Measurements from ENCODE around the gene CDC42SE2.
"Not testable (repeated sequence)": the region's sequence is repeated elsewhere in the genome, so short reads cannot be mapped to it uniquely, and the experiment has no call there.

The CDC42SE2 gene

DNA sequence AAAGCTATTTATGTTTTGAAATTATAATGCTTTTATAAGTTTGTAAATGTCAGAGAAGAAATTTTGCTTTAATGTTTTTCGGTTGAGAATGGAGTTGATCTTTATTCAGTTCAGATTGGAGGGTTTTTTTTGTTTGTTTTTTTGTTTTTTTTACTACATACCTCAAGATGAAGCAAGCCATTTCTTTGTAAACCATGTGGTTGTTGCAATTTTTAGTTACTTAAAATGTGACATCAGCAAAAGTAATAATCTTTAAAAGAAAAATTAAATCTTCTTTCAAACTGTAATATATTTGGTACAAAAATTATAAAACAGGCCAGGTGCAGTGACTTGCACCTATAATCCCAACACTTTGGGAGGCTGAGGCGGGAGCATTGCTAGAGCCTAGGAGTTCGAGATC is 102.6 kb downstream of the CDC42SE2 start:
- DNase-seq (ENCODE audit: low read depth), result no peak

DNA sequence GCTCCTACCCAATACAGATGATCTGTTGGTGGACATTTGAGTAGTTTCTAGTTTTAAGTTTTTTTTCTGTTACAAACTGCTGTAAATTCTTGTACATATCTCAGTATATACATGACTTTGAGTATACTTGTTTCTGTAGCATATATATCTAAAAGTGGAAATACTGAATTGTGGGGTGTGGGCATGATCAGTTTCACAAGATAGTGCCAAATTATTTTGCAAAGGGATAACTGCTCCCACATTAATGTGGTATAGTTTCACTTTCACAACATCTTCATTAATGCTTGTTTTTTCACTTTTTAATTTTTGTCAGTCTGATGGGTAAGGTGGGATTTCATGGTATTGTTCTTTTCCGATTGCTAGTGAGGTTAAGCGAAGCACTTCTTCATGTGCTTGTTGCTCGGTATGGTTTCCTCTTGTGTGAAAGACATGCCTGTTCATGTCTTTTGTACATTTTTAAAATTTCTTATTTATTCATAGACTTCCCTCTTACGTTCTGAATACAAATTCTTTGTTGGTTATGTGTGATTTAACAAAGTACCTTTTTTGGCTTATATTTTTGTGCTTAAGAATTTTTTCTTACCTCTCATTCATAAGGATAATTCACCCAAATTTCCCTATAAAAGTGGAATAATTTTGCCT is 103.5 kb downstream of the CDC42SE2 start:
- DNase-seq (ENCODE audit: low read depth), result no peak

DNA sequence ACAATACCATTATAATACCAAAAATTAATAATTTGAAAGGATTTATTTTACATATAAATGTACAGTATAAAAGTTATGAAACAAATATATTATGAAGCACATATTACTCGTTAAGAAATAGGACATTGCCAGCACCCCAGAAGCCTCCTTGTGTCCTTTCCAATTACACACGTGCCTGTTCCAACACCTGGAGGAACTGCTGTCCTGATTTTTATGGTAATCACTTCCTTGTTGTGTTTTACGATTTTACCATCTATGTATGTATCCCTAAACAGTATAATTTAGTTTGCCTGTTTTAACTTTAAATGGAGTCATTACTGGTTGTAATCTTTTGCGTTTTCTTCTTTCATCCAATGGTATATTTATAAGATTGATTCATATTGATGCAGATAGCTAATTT is 105.0 kb downstream of the CDC42SE2 start:
- DNase-seq (ENCODE audit: low read depth), result no peak

DNA sequence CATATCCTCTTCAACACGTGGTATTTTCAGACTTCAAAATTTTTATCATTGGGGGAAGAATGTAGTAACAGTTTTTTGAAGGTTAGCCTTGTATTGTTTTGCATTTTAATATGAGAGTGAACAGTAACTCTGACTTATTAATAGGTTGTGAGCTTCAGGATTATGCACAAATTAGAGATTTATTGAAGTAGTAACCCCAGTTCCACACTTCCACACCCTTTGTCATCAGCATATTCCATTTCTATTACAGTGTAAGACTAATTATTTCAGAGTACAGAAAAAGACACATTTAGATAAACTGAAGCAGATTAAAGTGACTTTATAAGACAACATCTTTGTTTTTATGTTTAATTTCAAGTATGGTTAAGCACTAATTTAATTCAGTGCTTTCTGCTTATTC is 105.7 kb downstream of the CDC42SE2 start:
- DNase-seq (ENCODE audit: low read depth), result no peak

DNA sequence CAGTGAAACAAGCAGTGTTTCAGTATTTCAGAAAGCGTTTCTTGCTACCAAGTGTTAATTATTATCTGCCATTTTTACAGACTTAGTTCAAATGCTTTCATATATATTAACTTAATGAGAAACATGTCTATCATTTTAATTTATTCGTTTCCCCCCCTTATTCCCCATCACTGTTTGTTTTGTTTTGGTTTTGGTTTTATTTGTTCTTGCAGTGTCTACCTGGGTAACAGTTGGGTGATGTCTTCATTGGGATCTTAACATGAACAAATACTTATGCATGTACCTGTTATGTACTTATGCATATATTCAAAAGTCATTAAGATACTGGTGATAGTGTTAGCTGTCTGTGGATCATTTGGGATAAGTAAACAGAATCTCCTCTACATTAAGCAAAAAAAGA is 108.0 kb downstream of the CDC42SE2 start:
- no peak for DNase-seq (ENCODE audit: low read depth)

DNA sequence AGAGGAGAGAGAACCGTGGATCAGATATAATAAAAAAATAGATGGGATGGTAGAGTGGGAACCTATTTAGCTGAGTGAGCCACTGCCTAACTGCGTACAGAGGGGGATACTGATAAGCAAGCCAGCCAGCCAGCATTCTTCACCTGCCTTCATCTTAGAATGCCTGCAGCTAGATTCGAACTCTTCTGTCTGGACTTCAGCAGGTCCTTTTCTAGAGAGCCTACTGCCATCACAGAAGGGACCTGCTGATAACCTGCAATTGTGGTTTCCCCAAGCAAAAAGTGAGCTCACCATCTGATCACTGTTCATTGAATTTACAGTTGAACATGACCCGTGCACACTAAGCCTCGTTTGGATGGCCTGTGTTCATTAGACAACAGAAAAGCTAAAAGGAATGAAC is 109.4 kb downstream of the CDC42SE2 start:
- no peak for DNase-seq (ENCODE audit: low read depth)

DNA sequence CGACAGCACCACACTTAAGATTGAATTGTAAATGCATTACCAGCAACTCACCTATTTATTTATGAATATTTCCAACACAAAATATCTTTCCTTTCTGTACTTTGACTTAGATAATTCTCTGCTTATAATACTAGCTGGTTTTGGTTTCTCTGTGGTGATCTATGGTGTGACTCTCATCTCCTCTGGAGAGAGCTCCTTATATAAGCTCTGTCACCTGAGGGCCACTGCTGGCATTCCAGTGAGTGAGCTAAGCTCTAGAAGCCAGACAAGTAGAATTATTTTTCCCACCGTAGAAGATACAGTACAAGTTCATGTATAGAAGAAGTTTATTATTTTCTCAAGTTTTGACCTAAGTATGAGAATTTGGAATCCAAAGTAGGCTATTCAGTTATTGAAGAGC is 111.5 kb downstream of the CDC42SE2 start:
- no peak for DNase-seq (ENCODE audit: low read depth)

DNA sequence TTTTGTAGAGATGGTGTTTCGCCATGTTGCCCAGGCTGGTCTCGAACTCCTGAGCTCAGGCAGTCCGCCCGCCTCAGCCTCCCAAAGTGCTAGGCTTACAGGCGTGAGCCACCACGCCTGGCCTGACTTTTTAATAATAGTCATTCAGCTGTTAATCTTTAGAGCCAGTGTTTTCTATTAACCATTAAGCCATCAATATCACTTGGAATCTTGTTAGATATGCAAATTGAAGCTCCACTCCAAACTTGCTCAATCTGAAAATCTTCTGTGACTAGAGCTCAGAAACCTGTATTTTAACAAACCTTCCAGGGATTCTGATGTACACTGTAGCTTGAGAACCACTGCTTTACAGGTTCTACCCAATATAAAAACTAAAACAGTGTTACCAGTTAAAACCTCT is 113.5 kb downstream of the CDC42SE2 start:
- DNase-seq (ENCODE audit: low read depth), result no peak

DNA sequence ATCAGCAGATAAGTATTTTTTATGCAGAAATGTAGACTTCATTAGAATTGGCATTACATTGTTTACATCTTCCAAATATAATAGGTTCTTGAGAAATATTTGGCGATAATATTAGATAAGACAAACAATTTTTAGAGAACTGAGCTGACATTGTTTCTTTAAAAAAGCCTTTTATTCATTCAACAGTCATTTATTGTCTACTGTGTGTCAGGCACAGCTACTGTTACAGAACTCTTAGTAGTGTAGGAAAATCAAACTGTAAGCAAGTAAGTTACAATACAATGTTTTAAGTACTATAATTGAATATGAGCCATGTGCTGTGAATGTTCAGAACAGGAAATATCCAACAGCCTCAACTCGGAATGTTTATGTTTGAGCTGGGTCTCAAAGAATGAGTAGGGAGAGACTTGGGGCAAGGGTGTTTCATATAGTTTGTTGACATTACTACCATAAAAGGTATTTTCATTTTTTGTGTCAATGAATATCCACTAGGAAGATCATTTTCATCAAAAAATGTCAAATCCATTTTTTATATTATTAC is 114.0 kb downstream of the CDC42SE2 start:
- peak; percentile 37 for DNase-seq (ENCODE audit: low read depth)

DNA sequence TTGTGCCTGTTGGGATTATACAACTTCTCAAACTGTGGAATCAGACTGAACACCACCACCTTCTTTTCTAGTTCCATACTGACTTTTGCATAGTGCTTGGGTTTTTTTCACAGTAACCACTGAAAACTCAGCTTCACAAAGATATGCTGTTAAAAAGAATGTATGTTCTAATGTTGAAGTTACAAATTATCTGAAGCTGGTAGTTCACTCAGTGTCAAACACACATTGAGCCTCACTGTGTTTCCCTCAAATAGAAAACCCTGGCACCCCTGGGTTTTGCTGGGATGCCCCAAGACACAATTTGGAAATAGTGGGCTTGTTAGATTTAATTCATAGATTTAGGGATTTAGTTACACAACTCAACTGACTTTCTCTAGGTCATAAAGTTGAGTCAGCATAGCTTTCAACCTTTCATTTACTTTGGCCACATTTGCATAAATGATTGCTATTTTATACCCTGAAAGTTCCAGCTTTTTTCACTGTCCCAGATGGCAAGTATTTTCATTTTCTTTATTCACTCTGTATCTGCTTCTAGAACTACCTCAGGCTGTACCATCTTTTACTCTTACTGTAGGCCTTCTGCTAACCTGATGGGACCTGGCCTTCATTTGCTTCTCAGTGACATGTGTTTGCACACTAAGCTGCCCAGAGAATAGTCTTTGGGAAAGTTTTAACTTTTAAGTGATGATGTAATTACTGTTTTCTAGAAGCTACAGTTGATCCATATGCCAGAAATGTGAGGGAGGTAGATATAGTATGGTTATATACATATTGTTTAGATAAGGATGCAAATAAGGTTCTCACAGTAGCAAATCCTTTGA is 115.1 kb downstream of the CDC42SE2 start:
- no peak for DNase-seq (ENCODE audit: low read depth)

DNA sequence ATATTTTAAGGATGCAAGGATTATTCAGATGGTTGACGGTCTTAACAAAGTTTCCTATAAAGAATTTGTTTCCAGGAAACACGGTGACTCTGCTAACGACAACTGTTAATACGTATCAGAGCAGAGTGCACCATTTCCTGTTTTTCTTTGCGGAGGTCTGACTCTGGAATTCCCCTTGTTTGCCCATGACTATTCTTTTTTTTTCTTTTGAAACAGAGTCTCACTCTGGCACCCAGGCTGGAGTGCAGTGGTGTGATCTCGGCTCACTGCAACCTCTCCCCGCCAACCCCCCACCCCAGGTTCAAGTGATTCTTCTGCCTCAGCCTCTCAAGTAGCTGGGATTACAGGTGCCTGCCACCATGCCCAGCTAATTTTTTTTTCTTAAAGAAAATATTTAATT is 115.9 kb downstream of the CDC42SE2 start:
- peak; percentile 58 for DNase-seq (ENCODE audit: low read depth)

DNA sequence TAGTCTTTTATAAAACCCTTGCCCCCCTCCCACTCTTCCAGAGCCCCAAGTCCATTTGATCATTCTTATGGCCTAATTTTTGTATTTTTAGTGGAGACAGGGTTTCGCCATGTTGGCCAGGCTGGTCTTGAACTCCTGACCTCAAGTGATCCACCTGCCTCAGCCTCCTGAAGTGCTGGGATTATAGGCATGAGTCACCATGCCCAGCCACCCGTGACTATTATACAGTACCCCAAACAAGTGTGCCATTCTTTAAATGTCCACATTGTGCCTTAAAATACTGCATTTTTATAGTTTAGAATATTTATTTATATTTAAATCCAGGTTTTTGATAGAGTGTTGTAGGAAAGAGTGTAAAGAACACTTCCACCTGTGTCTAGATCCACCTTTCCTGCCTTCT is 116.4 kb downstream of the CDC42SE2 start:
- DNase-seq (ENCODE audit: low read depth), result not testable (repeated sequence)

DNA sequence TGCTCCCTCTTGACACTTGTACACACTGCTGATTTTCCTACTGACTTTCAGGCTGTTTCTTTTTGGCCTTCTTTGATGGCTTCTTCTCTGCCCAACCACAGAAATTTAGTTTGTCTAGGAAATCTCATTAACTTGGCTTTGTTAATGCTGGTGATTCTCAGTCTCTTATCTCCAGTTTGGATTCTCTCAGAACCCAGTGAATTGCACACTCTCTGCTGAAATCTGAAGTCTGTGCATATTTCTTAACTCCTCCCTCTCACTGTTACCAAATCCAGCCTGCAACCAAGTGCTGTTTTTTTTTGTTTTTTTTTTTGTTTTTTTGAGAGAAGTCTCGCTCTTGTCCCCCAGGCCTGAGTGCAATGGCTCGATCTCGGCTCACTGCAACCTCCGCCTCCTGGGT is 117.2 kb downstream of the CDC42SE2 start:
- no peak for DNase-seq (ENCODE audit: low read depth)

DNA sequence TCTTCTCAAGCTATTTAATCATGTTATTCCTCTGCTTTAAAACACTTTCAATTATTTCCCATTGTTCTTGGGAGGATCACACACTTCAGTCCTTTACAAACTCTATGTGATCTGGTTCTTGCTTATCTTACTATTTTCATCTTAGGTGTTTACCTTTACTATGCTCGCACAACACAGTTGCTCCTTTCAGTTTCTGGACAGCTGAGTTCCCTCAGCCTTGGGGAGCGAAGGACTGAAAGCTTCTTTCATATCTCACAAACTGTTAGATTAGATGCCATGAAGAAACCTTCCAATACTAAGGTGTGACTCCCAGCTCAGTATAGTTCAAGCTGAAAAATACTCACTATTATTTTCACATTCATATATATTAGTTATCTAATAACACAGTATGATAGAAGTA is 117.9 kb downstream of the CDC42SE2 start:
- DNase-seq (ENCODE audit: low read depth), result no peak

DNA sequence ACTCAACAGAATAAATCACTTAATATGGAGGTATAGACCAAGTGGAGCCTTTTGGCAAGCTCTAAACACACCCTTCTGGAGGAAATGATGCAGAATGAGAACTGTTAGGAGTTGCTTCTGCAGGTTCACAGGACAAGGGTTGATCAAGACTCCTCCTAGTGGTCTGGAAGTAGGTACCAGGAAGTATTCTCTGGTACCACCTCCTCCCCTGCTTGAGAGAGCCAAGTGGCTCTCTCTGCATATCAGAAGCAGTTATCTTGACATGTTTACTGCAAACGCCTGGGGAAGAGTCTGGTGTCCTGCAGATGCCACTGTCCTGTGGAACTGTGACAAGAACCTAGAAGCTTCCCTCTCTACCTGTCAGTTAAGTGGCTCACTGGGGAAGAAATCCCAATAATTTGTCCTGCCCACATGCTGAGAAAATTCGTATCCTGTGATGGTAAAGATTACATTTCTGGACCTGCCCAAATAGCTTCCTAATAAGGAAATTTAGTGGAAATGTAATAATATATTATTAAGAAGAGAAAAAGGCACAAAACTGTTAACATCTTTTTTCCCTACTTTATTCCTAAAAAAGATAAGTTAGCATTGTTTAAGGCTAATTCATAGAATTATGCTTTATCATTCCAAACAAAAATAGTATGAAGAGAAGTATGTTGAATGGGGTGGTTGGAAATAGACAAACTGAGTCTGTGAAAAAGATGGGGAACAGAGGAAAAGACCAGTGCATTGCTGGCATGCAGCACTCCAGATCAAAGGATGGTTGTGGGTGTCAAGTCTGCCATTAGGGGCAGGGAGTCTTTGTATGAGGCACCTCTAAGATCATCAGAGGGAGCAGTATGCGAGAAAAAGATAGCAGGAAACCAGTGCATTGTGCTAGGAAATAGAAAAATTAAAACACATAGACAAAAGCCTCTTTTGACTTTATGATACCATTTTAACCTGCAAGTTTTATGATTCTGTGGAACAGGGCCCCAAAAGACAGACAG is 118.8 kb downstream of the CDC42SE2 start:
- no peak for DNase-seq (ENCODE audit: low read depth)

DNA sequence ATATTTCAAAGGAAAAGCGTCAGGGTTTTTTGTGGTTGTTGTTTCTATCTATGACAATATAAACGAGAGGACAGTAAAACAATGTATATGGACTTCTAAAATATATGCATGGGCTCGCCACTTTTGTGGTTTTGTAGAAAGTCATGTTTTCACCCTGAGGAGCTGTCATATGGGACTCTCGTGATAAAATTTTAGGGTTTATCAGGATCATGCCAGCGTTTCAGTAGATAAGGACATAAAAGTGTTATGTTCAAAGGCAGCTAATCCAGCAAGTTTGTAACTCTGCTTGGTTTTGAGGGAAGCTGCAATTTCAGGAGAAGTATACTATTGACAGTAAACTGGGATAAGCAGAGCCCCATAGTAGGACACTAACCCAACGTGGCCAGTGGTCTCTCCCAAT is 120.3 kb downstream of the CDC42SE2 start:
- DNase-seq (ENCODE audit: low read depth), result no peak

DNA sequence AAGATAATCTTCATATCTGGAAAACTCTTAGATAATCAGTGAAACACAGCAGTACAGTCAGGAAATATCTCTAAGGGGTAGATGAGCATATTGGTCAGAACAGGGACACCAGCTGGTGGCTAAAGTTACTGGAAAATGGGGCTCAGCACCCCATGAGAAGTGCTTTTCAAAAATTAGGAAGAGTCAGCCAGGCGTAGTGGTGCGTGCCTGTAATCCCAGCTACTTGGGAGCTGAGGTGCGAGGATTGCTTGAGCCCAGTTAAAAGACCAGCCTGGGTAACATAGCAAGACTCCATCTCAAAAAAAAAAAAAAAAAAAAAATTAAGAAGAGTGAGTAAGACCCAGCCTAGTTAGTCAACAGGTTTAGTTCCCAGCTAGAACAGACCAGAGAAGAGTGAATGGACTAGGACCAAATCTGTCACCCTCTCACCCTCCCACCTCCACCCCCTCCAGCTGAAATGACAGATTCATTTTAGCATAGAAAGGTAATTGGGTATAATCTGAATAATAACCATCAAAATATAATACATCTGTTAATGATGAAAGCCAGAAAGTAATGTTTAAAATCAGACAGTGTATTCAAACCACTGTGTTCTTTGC is 120.9 kb downstream of the CDC42SE2 start:
- no peak for DNase-seq (ENCODE audit: low read depth)

DNA sequence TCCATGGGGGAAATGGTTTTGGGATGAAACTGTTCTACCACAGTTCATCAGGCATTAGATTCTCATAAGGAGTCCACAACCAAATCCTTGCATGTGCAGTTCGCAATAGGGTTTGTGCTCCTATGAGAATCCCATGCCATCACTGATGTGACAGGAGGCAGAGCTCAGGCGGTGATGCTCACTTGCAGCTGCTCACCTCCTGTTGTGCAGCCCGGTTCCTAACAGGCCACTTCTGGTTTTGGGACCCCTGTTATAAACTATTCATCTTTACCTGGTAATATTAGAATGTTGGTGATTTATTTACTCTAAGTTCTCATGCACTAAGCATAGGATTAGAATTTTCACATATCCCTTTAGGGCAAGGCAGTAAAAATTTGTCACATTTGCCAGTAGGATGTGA is 122.3 kb downstream of the CDC42SE2 start:
- no peak for DNase-seq (ENCODE audit: low read depth)

DNA sequence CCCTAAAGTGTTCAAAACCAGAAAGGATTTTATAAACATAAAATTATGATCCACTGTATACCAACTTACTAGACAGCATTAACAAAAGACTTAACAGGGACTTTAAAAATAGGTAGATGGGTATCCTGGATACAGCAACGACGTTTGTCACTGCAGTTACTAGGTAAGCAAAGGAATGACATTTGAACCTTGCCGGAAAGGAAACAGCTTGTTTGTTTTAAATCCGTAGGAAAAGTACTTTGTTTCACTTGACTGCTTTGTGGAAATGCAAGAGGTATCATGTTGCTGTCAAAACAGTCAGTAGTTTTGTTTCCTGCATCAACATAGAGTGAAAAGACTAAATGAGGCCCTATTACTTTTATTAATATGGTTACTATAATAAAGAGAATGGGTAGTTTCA is 122.9 kb downstream of the CDC42SE2 start:
- no peak for DNase-seq (ENCODE audit: low read depth)

DNA sequence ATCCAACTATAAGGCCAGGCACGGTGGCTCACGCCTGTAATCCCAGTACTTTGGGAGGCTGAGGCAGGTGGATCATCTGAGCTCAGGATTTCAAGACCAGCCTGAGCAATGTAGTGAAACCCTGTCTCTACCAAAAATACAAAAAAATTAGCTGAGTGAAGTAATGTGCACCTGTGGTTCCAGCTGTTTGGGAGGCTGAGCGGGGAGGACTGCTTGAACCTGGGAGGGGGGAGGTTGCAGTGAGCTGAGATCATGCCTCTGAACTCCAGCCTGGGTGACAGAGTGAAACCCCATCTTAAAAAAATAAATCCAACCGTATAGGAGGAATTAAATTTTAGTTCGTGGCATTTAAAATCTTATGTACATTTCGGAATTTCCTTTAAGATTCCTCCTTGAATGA is 123.4 kb downstream of the CDC42SE2 start:
- DNase-seq (ENCODE audit: low read depth), result no peak

DNA sequence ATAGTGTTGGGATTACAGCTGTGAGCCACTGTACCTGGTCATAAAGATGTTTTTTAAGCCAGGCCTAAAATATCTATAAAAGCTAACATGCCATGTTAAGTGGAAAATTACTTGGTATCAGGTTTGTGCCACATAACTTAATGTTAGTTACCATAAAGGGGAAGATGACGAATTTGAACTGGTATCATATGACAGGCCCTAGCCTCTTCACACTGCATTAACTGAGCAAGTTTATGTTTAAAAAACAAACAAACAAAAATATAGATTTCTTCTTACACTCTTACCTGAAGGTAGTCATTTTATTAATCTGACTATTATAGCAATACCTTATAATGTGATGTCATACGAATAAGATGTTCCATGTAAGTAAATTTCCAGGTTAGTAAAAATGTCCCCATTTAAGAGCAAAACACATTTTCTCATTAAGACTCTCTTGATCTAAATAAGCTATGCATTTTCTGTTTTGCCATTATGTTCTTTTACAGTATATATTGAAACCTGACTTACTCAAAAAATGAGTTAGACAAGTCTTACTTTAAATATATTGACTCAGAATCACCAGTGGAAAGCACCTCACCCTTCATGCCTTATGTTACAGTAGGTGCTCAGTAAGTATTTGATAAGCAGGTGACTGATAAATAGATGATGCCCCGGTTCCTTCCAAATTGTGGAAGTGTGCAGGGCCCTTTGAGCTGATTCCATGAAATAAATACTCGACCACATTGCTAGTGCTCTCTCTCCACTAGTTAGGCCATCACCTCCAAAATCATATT is 125.4 kb downstream of the CDC42SE2 start:
- no peak for DNase-seq (ENCODE audit: low read depth)
